ENCODE data around the gene ANLN.

ANLN gene, protein sequence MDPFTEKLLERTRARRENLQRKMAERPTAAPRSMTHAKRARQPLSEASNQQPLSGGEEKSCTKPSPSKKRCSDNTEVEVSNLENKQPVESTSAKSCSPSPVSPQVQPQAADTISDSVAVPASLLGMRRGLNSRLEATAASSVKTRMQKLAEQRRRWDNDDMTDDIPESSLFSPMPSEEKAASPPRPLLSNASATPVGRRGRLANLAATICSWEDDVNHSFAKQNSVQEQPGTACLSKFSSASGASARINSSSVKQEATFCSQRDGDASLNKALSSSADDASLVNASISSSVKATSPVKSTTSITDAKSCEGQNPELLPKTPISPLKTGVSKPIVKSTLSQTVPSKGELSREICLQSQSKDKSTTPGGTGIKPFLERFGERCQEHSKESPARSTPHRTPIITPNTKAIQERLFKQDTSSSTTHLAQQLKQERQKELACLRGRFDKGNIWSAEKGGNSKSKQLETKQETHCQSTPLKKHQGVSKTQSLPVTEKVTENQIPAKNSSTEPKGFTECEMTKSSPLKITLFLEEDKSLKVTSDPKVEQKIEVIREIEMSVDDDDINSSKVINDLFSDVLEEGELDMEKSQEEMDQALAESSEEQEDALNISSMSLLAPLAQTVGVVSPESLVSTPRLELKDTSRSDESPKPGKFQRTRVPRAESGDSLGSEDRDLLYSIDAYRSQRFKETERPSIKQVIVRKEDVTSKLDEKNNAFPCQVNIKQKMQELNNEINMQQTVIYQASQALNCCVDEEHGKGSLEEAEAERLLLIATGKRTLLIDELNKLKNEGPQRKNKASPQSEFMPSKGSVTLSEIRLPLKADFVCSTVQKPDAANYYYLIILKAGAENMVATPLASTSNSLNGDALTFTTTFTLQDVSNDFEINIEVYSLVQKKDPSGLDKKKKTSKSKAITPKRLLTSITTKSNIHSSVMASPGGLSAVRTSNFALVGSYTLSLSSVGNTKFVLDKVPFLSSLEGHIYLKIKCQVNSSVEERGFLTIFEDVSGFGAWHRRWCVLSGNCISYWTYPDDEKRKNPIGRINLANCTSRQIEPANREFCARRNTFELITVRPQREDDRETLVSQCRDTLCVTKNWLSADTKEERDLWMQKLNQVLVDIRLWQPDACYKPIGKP

GRCh38 chr7:36389371-36390198 is at the start of gene ANLN:
Gene ANLN, plus strand, starts transcription at chr7:36389862. Its CDS starts 165 bp downstream, at chr7:36390027.
- peak; percentile 89 for DNase-seq

- no peak for DNase-seq
Measured at GRCh38 chr7:36343548-36343947, 46.1 kb upstream of the ANLN start.

- no peak for DNase-seq
Measured at GRCh38 chr7:36344622-36345021, 45.0 kb upstream of the ANLN start.

DNA sequence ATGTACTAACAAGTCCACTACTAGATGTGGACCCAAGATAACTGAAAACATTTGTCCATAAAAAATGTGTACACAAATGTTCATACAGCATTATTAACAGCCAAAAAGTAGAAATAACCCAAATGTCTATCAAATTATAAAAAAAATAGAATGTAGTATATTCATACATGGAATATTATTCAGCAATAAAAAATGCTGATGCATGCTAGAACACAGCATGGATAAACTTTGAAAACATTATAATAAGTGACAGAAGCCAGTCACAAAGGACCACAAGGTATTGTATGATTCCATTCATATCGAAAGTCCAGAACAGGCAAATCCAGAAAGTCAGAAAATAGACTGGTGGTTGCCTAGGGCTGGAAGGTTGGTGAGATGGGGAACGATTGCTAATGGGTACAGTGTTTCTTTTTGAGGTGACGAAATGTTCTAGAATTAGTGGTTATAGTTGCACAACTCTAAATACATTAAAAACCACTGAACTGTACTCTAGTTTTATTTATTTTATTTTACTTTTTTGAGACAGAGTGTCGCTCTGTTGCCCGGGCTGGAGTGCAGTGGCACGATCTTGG is 43.3 kb upstream of the ANLN start:
- no peak for DNase-seq

GRCh38 chr7:36348256-36348655 is 41.4 kb upstream of the ANLN start:
- DNase-seq = no peak

DNA sequence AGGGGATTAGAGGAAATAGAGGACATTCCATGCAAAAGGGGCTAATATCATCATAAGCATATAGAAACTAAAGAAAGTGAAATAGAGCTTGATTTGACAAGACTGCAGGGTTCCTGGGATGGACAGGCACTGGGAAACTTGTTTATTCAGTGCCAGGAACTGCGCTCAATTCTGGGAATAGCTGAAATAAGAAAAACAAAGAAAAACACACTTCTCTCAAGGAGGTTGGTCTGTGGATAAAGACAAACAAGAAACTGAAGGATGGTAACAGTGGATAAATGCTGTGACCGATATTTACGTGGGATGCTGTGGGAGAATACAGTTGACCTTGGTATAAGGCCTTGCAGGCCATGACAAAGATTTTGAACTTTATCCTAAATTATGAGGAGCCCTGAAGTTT is 40.9 kb upstream of the ANLN start:
- no peak for DNase-seq

- DNase-seq = no peak
Measured at GRCh38 chr7:36349626-36350025, 40.0 kb upstream of the ANLN start.

DNA sequence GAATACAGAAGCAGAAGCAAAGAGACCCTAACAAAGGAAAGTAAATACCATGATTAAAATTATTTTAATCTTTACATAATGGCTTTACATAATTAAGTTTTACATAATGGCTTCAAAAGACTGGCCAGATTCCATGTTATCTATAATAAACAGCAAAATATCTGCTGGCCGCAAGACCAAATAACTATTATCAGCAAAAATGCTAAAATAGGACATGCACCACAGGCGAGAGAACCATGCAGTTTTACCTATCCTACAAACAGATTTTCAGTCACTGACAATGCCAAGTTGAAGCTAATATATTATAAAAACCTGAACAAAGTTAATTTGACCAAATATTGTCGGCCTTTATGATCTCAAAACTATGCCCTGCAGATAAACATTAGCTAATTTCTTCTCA is 34.2 kb upstream of the ANLN start:
- DNase-seq = no peak

- DNase-seq = no peak
Measured at GRCh38 chr7:36357054-36357453, 32.6 kb upstream of the ANLN start.

DNA sequence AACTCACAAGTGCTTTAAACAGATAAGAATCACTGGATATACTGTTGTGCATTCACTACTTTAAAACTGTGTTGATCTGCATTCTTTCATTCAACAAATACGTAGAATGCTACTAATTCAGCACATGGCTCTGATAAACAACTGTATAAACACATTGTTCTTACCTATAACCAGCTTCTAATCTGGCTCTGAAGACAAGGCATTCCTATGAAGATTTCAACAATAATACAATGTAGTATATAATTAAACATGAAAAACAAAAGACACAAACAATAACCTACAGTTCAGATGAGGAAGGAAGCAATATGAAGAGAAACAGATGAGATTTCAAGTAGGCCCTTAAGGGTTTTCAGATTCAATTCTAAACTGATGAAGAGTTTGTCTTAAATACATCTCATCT is 31.1 kb upstream of the ANLN start:
- DNase-seq = no peak

- no peak for DNase-seq
Measured at GRCh38 chr7:36360244-36360643, 29.4 kb upstream of the ANLN start.

GRCh38 chr7:36361227-36361626 is 28.4 kb upstream of the ANLN start:
- no peak for DNase-seq

DNA sequence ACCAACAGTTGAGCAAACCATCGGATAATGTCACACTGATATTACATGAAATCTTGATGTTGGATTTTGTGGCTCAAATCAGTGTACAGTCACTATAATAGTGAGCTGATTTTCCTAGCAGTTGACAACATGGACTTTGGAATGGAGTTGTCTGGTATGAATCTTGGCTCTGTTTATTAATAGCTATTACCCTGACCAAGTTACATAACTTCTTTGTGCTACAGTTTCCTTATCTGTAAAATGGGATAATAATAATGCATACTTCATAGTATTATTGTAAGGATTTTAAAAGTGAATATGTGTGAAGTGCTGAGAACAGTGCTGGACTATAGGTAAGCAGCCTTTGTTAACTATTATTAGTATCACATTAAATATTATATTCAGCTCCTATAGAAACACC is 26.1 kb upstream of the ANLN start:
- DNase-seq = no peak

GRCh38 chr7:36366005-36366717 is 23.5 kb upstream of the ANLN start:
- DNase-seq = no peak

DNA sequence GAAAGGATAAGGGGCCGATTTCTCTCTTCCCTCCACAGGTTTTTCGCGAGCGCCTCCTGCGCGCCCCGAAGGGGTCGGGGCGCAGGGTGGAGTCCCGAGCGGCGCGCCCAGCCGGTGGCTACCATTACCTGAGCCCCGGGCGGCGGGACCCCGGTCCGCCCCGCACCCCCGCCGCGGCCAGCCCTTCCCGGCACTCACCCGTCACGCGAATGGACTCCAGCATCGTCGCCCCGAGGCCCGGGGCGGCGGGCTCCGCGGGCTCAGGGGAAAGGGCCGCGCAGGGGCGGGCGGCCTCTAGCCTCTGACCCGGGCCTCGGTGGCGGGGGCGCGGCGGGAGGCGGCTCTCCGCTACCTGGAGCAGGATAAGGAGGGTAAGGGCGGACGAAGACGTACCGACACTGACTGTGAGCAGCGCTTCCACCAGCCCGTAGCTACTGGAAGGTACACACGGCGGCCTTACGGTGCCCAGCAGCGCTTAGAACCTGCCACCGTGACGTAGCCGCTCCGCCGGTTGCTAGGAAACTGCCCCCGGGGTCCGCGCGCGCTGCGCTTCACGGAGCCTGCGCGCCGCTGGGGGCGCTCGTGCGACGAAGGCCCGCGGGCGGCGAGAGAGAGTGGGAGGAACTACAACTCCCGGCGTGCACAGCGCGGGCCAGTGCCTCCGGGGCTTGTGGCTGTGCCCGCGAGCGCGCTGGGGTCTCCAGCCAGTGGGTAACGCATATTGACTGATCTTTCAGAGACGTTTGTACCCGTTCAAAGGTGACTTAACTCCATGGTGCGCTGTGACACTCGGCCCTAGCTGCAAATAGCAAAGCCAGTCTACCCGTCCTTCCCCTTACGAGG is 22.7 kb upstream of the ANLN start:
- peak; percentile 93 for DNase-seq

DNA sequence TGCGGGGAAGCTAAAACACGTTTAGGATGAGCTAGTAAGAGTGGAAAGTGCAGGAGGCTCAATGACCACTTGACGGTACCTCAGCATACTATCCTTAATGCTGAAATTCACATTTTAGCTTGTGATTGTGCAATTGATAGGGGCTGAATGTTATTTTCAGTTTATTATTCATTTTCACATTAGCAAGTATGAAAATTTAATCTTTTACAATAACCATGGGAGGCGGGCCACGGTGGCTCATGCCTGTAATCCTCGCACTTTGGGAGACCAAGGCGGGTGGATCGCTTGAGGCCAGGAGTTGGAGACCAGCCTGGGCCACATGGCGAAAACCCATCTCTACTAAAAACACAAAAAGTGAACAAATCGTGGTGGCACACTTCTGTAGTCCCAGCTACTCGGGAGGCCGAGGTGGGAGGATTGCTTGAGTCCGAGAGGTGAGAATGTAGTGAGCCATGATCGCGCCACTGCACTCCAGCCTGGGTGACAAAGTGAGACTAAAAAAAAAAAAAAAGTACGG is 22.0 kb upstream of the ANLN start:
- DNase-seq = no peak

DNA sequence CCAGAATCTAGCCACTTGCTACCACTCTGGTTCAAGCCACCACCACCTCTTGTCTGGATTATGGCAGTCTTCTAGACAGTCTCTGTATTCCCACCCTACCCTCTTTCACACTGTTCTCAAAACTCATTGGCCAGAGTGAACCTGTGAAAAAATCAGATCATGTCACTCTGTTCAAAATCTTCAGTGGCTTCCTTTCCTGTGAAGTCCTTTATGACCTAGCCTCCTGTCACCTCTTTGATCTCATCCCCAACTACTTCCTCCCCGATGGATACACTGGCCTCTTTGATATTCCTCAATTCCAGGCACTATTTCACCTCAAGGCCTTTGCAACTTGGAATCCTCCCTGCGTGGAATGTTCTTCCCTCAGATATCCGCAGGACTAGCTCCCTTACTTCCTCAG is 21.2 kb upstream of the ANLN start:
- DNase-seq = no peak

- DNase-seq = no peak
Measured at GRCh38 chr7:36369171-36369570, 20.5 kb upstream of the ANLN start.

DNA sequence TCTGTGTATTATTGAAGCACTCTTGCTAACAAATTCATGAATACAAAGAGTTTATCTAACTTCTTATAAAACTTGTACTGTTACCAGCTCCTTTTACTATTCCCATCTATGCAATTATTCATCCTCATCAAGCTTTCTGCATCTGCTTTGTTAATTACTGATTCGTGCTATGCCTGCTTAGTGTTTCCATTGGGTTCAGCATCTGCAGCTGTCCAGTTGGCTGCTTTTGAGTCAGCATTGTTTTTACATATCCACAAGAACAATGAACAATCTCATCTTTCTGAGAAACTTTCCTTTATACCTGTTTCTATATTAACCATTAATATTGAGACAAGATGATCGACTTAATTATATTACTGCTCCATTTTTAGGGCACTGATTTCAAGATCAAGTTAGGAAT is 19.6 kb upstream of the ANLN start:
- DNase-seq = no peak

- no peak for DNase-seq
Measured at GRCh38 chr7:36372156-36372555, 17.5 kb upstream of the ANLN start.

Measured in CD4-positive, alpha-beta T cell treated with Interleukin-6 for 4 hours (primary cell).